B cell (primary cell): ENCODE results near the gene CMC4. TPM values are rescaled to one million over a fixed set of nuclear protein-coding genes. Genes with fewer than 3 reads are reported as not detected.

ENCODE experiments used
- ATAC-seq: fragments of 200-7000 bp; cut with Tn5 transposase; one replicate; pipeline ENCODE4 v1.10.0; 2021; ENCODE audit warnings: low read depth, mild to moderate bottlenecking, moderate number of reproducible peaks, moderate library complexity
- CTCF ChIA-PET: fragments of 350-600 bp; sonication (Branson Sonifier 250); formaldehyde crosslinking; loops from one replicate; lab custom pipeline; 2021; ENCODE audit warnings: antibody characterized with exemption, inconsistent platforms; lab: Charles Lee
- POLR2A ChIA-PET: fragments of 350-600 bp; sonication (Branson Sonifier 250); formaldehyde crosslinking; loops from one replicate; lab custom pipeline; 2021; ENCODE audit warnings: antibody characterized with exemption; lab: Charles Lee
- DNase-seq: peaks from one replicate; pipeline ENCODE4 v3.0.0; 2013
- H2AFZ ChIP-seq: 2 replicates; pipeline ENCODE4 v1.6.1; 2012; ENCODE audit warnings: mild to moderate bottlenecking, low read depth, low read length; ENCODE audit not compliant: insufficient read depth, poor library complexity, severe bottlenecking
- H3K27ac ChIP-seq, 2 donors: 1 replicate in 1 of 2; 2 replicates in 1 of 2; pipeline ENCODE4 v1.5.1; 2012 to 2013; ENCODE audit warnings: low read length in 2 of 2, mild to moderate bottlenecking in 2 of 2, moderate library complexity in 1 of 2
- H3K27me3 ChIP-seq, 4 experiments: fragments of 200-600 bp in 1 of 4; sonication (generic) in 1 of 4; replicated peaks in 1 of 4; 1 replicate in 2 of 4; 2 replicates in 2 of 4; pipeline versions ENCODE4 v1.6.1 to v1.7.0; 2013 to 2016; ENCODE audit warnings: low read length in 3 of 4, mild to moderate bottlenecking in 2 of 4, mixed read lengths in 1 of 4, moderate library complexity in 1 of 4; ENCODE audit not compliant: insufficient read depth in 4 of 4, control insufficient read depth in 3 of 4; ENCODE audit errors: control extremely low read depth in 1 of 4
- H3K36me3 ChIP-seq, 2 experiments: replicated peaks in 1 of 2; 1 replicate in 1 of 2; 2 replicates in 1 of 2; pipeline versions ENCODE4 v1.6.1 to v1.7.1; 2013; ENCODE audit warnings: low read length in 1 of 2; ENCODE audit not compliant: insufficient read depth in 2 of 2, control insufficient read depth in 1 of 2; ENCODE audit errors: control extremely low read depth in 1 of 2, extremely low read depth in 1 of 2
- H3K4me1 ChIP-seq, 2 donors: fragments of 200-600 bp in 1 of 2; sonication (generic) in 1 of 2; 1 replicate in 1 of 2; 2 replicates in 1 of 2; pipeline versions ENCODE4 v1.5.1 to v1.6.1; 2013 to 2017; ENCODE audit warnings: low read length in 2 of 2; ENCODE audit not compliant: control insufficient read depth in 2 of 2, insufficient read depth in 2 of 2
- H3K4me2 ChIP-seq: replicated peaks from 2 replicates; pipeline ENCODE3; 2012; ENCODE audit warnings: mild to moderate bottlenecking, low read depth, low read length; ENCODE audit not compliant: poor library complexity, severe bottlenecking
- H3K4me3 ChIP-seq, 5 experiments: fragments of 200-600 bp in 1 of 5; sonication (generic) in 1 of 5; 1 replicate in 3 of 5; 2 replicates in 2 of 5; pipeline versions ENCODE4 v1.5.1 to v1.7.0; 2011 to 2016; ENCODE audit warnings: low read length in 4 of 5, mild to moderate bottlenecking in 4 of 5, low read depth in 2 of 5, control low read depth in 1 of 5, moderate library complexity in 1 of 5; ENCODE audit not compliant: insufficient read depth in 1 of 5; ENCODE audit errors: control extremely low read depth in 1 of 5, extremely low read depth in 1 of 5
- H3K79me2 ChIP-seq: fragments of 200-600 bp; sonication (generic); one replicate; pipeline ENCODE4 v1.6.0; 2016; ENCODE audit warnings: low read length; ENCODE audit not compliant: control insufficient read depth, insufficient read depth
- H3K9ac ChIP-seq: fragments of 200-600 bp; sonication (generic); 2 replicates; pipeline ENCODE4 v1.6.1; 2017; ENCODE audit warnings: mild to moderate bottlenecking, low read length, moderate library complexity
- H3K9me3 ChIP-seq, 3 donors: one replicate each; pipeline versions ENCODE4 v1.6.1 to v1.7.1; 2013; ENCODE audit warnings: low read length in 2 of 3; ENCODE audit not compliant: control insufficient read depth in 2 of 3, insufficient read depth in 1 of 3; ENCODE audit errors: control extremely low read depth in 1 of 3
- H4K20me1 ChIP-seq: 2 replicates; pipeline ENCODE4 v1.6.0; 2012; ENCODE audit warnings: mild to moderate bottlenecking, low read length; ENCODE audit not compliant: insufficient read depth, control insufficient read depth, poor library complexity, severe bottlenecking
- H3K27ac Mint-ChIP-seq: one replicate; pipeline ENCODE4 v1.8.0; 2021; ENCODE audit warnings: mixed read lengths
- H3K27me3 Mint-ChIP-seq: one replicate; pipeline ENCODE4 v1.8.0; 2021; ENCODE audit warnings: mixed read lengths
- H3K4me1 Mint-ChIP-seq: one replicate; pipeline ENCODE4 v1.8.0; 2021; ENCODE audit warnings: mixed read lengths
- H3K4me3 Mint-ChIP-seq: one replicate; pipeline ENCODE4 v1.8.0; 2021; ENCODE audit warnings: mixed read lengths
- H3K9me3 Mint-ChIP-seq: one replicate; pipeline ENCODE4 v1.8.0; 2022; ENCODE audit warnings: mixed read lengths; ENCODE audit not compliant: insufficient read depth
- CTCF ChIP-seq: fragments of 200-600 bp; IDR thresholded peaks from one replicate; pipeline ENCODE4 v1.8.0; 2022; ENCODE audit warnings: antibody characterized with exemption, mild to moderate bottlenecking
- EZH2 ChIP-seq: IDR thresholded peaks from 2 replicates; pipeline ENCODE4 v1.6.1; 2012; ENCODE audit warnings: borderline replicate concordance, low read depth, mild to moderate bottlenecking, moderate library complexity, low read length; ENCODE audit not compliant: insufficient read depth, poor library complexity, severe bottlenecking
- WGBS: methylation state at CpG from one replicate; pipeline ENCODE4 v1.1.5; 2013; ENCODE audit warnings: missing lambda C conversion rate; ENCODE audit not compliant: insufficient coverage; 5-methylcytosine and 5-hydroxymethylcytosine counted together
- intact Hi-C: fragments of 100-400 bp; cut with micrococcal nuclease; formaldehyde crosslinking; loops from one replicate; pipeline ENCODE4 v1.10.0; 2022
- polyA plus RNA-seq: library from polyadenylated mRNA; depleted of rRNA; stranded (reverse); fragments of >200 nt; gene quantifications from 2 replicates; pipeline ENCODE4 v1.2.3, GENCODE V29; 2012
- total RNA-seq, 2 donors: library from RNA; stranded (reverse); fragments of 120-200 nt in 1 of 2; gene quantifications; 1 replicate in 1 of 2; 2 replicates in 1 of 2; pipeline versions ENCODE4 v1.2.3 to v1.2.4, GENCODE V29; 2013 to 2022

The CMC4 gene
- total and polyA plus RNA-seq, 2 donors (not counting 1 experiment from before 2014, with no cell fraction given) = 6.0 to 10.1 TPM

GRCh38 chrX:155069414-155069813 is 1.5 kb downstream of the CMC4 start:
- Histone ChIP-seq H3K36me3 (no peaks in the 10 kb centered on the region), H3K4me2 (peak overlapping the region; percentile 70), H4K20me1 (no peaks in the 10 kb centered on the region), H3K4me1 (peaks cover 17 to 34% of the 10 kb centered on the region in 2 donors), H3K4me3 (peak overlapping the region in 1 of 5 experiments; percentile 81), H3K27me3 (no peaks in the 10 kb centered on the region), H3K27ac (no peak overlapping the region), H3K9ac (no peak overlapping the region), H2AFZ (no peak overlapping the region), H3K79me2 (peaks cover 9% of the 10 kb centered on the region), H3K9me3 (no peaks in the 10 kb centered on the region)
- TF ChIP-seq EZH2 (no peak), CTCF (no peak)
- no CpG with 5 or more reads among the region's 1 CpG for WGBS
- Mint-ChIP-seq H3K27ac (no peak overlapping the region), H3K27me3 (no peaks in the 10 kb centered on the region), H3K4me1 (peaks cover 42% of the 10 kb centered on the region), H3K4me3 (peak overlapping the region; percentile 85), H3K9me3 (no peaks in the 10 kb centered on the region)
- ChIA-PET POLR2A (no interaction called here), CTCF (interaction anchor here (1.8 kb wide), 1 partner anchor 13 kb away, joined by 6 read pairs; no protein-coding TSS in a partner anchor)
- no peak for ATAC-seq
- intact Hi-C loops = no loop called here
- no peak for DNase-seq

- POLR2A ChIA-PET = no interaction called here
- peaks cover 9% of the 10 kb centered on the region for H3K79me2 ChIP-seq
- intact Hi-C loops = no loop called here
Observed at GRCh38 chrX:155068165-155068564, 2.8 kb downstream of the CMC4 start.

More at GRCh38 chrX:155068165-155068564, 2.8 kb downstream of the CMC4 start:
- H3K4me2 ChIP-seq = no peak overlapping the region
- TF ChIP-seq CTCF = no peak
- TF ChIP-seq EZH2 = no peak
- no peak overlapping the region for H3K9ac ChIP-seq
- no peaks in the 10 kb centered on the region for H3K9me3 ChIP-seq
- peaks cover 7 to 26% of the 10 kb centered on the region in 2 donors for H3K4me1 ChIP-seq
- Mint-ChIP-seq H3K9me3 (no peaks in the 10 kb centered on the region), H3K27me3 (no peaks in the 10 kb centered on the region), H3K27ac (no peak overlapping the region), H3K4me1 (peaks cover 32% of the 10 kb centered on the region), H3K4me3 (no peak overlapping the region)
- no peaks in the 10 kb centered on the region for H3K36me3 ChIP-seq
- no peak overlapping the region for H3K27ac ChIP-seq
- CTCF ChIA-PET = interaction anchor here (1.8 kb wide), 1 partner anchor 11 kb away, joined by 6 read pairs; no protein-coding TSS in a partner anchor
- no CpG with 5 or more reads among the region's 1 CpG for WGBS
- H3K27me3 ChIP-seq = no peaks in the 10 kb centered on the region
- H4K20me1 ChIP-seq = no peaks in the 10 kb centered on the region
- DNase-seq (no peak), ATAC-seq (no peak)
- H2AFZ ChIP-seq = no peak overlapping the region
- H3K4me3 ChIP-seq = no peak overlapping the region
